Smooth muscle cell (in vitro differentiated cells): ENCODE results near the gene MRI1. TPM values are rescaled to one million over a fixed set of nuclear protein-coding genes. Genes with fewer than 3 reads are reported as not detected.
"Not testable (repeated sequence)": the region's sequence is repeated elsewhere in the genome, so short reads cannot be mapped to it uniquely, and the experiment has no call there.

Experiments
- DNase-seq: peaks from one replicate; lab custom pipeline; 2025; ENCODE audit not compliant: unreplicated experiment; lab: John Stamatoyannopoulos, UW
- H2AFZ ChIP-seq: fragments of 200-600 bp; sonication (generic); 2 replicates; pipeline ENCODE4 v1.6.0; 2016; ENCODE audit warnings: antibody characterized with exemption, low read depth, mild to moderate bottlenecking
- H3F3A ChIP-seq: fragments of 200-600 bp; sonication (generic); 2 replicates; pipeline ENCODE4 v1.6.0; 2017; ENCODE audit warnings: antibody characterized with exemption, low read depth
- H3K27ac ChIP-seq: fragments of 200-600 bp; sonication (generic); 2 replicates; pipeline ENCODE4 v1.5.1; 2016; ENCODE audit warnings: low read depth, mild to moderate bottlenecking
- H3K27me3 ChIP-seq: fragments of 200-600 bp; sonication (generic); 2 replicates; pipeline ENCODE4 v1.6.1; 2016; ENCODE audit warnings: low read depth, mild to moderate bottlenecking
- H3K36me3 ChIP-seq: fragments of 200-600 bp; sonication (generic); 2 replicates; pipeline ENCODE4 v1.5.1; 2016; ENCODE audit warnings: low read depth
- H3K4me1 ChIP-seq: fragments of 200-600 bp; sonication (generic); 2 replicates; pipeline ENCODE4 v1.5.1; 2016; ENCODE audit warnings: low read depth
- H3K4me2 ChIP-seq: fragments of 200-600 bp; sonication (generic); 2 replicates; pipeline ENCODE4 v1.6.0; 2016; ENCODE audit warnings: mild to moderate bottlenecking
- H3K4me3 ChIP-seq: fragments of 200-600 bp; sonication (generic); 2 replicates; pipeline ENCODE4 v1.5.1; 2016; ENCODE audit warnings: mild to moderate bottlenecking
- H3K79me2 ChIP-seq: fragments of 200-600 bp; sonication (generic); 2 replicates; pipeline ENCODE4 v1.6.0; 2016; ENCODE audit warnings: low read depth, mild to moderate bottlenecking
- H3K9ac ChIP-seq: fragments of 200-600 bp; sonication (generic); 2 replicates; pipeline ENCODE4 v1.6.0; 2016; ENCODE audit warnings: low read depth
- H3K9me3 ChIP-seq: fragments of 200-600 bp; sonication (generic); replicated peaks from 2 replicates; pipeline ENCODE4 v1.5.1; 2016; ENCODE audit warnings: low read depth
- H4K20me1 ChIP-seq: fragments of 200-600 bp; sonication (generic); 2 replicates; pipeline ENCODE4 v1.6.0; 2016; ENCODE audit warnings: low read depth
- WGBS: methylation state at CpG from one replicate; pipeline ENCODE4 v1.1.7; 2016; ENCODE audit warnings: low lambda C conversion rate; 5-methylcytosine and 5-hydroxymethylcytosine counted together
- polyA plus RNA-seq: library from polyadenylated mRNA; unstranded; fragments of >200 nt; fragmentation: Nextera tagmentation; extraction: Ambion mirVana; gene quantifications from 2 replicates; pipeline ENCODE4 v1.2.1, GENCODE V29; 2016
- total RNA-seq: library from RNA; depleted of rRNA; stranded (reverse); fragments of >200 nt; gene quantifications from 2 replicates; pipeline ENCODE4 v1.2.3, GENCODE V29; 2014
- TF ChIP-seq, protein P1 (sequence below): fragments of 200-600 bp; sonication (generic); IDR thresholded peaks from 2 replicates; pipeline ENCODE4 v1.5.1; 2017; ENCODE audit warnings: borderline replicate concordance, mild to moderate bottlenecking, antibody characterized with exemption; ENCODE audit not compliant: insufficient read depth, poor library complexity, severe bottlenecking

MRI1 gene
- total and polyA plus RNA-seq, 2 experiments from 2014 or later, result 11.7 to 17.3 TPM

- H2AFZ ChIP-seq, result peak overlapping the region; percentile 26
- H3K79me2 ChIP-seq, result no peaks in the 10 kb centered on the region
- peaks cover 27% of the 10 kb centered on the region for H3F3A ChIP-seq
- no peak overlapping the region for H3K4me3 ChIP-seq
- H3K27ac ChIP-seq, result no peak overlapping the region
- H3K36me3 ChIP-seq, result no peaks in the 10 kb centered on the region
- H3K27me3 ChIP-seq, result no peaks in the 10 kb centered on the region
- peaks cover 9% of the 10 kb centered on the region for H3K4me1 ChIP-seq
- no peaks in the 10 kb centered on the region for H4K20me1 ChIP-seq
- peak; percentile 16 for DNase-seq
- H3K4me2 ChIP-seq, result peak overlapping the region; percentile 46
- no peaks in the 10 kb centered on the region for H3K9me3 ChIP-seq
- WGBS, result 40% methylated on average over 15 of the region's 17 CpGs
- TF ChIP-seq, protein P1, sequence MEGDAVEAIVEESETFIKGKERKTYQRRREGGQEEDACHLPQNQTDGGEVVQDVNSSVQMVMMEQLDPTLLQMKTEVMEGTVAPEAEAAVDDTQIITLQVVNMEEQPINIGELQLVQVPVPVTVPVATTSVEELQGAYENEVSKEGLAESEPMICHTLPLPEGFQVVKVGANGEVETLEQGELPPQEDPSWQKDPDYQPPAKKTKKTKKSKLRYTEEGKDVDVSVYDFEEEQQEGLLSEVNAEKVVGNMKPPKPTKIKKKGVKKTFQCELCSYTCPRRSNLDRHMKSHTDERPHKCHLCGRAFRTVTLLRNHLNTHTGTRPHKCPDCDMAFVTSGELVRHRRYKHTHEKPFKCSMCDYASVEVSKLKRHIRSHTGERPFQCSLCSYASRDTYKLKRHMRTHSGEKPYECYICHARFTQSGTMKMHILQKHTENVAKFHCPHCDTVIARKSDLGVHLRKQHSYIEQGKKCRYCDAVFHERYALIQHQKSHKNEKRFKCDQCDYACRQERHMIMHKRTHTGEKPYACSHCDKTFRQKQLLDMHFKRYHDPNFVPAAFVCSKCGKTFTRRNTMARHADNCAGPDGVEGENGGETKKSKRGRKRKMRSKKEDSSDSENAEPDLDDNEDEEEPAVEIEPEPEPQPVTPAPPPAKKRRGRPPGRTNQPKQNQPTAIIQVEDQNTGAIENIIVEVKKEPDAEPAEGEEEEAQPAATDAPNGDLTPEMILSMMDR, result peak; percentile 62
- no peak overlapping the region for H3K9ac ChIP-seq
Measured at GRCh38 chr19:13784731-13785452, 20.6 kb downstream of the MRI1 start.

- H3K4me2 ChIP-seq, result no peak overlapping the region
- H3K79me2 ChIP-seq, result no peaks in the 10 kb centered on the region
- H3K27ac ChIP-seq, result peak overlapping the region; percentile 82
- 43% methylated on average over 8 of the region's 8 CpGs for WGBS
- TF ChIP-seq, protein P1, result no peak
- H3K9me3 ChIP-seq, result no peaks in the 10 kb centered on the region
- no peaks in the 10 kb centered on the region for H4K20me1 ChIP-seq
- H2AFZ ChIP-seq, result peak overlapping the region; percentile 3
- H3K27me3 ChIP-seq, result no peaks in the 10 kb centered on the region
- H3K36me3 ChIP-seq, result no peaks in the 10 kb centered on the region
- H3K4me1 ChIP-seq, result no peaks in the 10 kb centered on the region
- no peak overlapping the region for H3K4me3 ChIP-seq
- H3K9ac ChIP-seq, result peak overlapping the region; percentile 12
- peaks cover 5% of the 10 kb centered on the region for H3F3A ChIP-seq
- DNase-seq, result no peak
Measured at GRCh38 chr19:13788991-13789390, 24.7 kb downstream of the MRI1 start.

DNA sequence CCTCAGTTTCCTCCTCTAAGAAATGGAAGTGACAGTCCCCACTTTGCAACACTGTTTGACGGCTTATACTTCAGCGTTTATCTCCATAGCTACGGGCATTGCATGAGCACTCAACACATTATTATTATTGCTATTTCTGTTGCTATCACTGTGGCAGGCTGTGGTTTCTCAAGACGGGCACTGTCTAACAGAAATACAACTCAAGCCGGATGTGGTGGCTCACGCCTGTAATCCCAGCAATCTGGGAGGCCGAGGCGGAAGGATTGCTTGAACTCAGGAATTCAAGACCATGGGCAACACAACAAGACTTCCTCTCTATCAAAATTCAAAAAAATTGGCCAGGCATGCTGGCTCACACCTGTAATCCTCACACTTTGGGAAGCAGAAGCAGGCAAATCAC is 26.0 kb downstream of the MRI1 start:
- DNase-seq, result no peak
- TF ChIP-seq, protein P1, result no peak
- no peak overlapping the region for H3K4me3 ChIP-seq

DNA sequence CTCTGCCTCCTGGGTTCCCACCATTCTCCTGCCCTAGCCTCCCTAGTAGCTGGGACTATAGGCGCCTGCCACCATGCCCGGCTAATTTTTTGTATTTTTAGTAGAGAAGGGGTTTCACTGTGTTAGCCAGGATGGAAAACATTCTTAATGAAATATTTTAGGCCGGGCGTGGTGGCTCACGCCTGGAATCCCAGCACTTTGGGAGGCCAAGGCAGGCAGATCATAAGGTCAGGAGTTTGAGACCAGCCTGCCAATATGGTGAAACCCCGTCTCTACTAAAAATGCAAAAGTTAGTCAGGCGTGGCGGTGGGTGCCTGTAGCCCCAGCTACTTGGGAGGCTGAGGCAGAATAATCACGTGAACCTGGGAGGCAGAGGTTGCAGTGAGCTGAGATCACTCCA is 29.0 kb downstream of the MRI1 start:
- not testable (repeated sequence) for H3K27ac ChIP-seq, H3K4me3 ChIP-seq, H3K27me3 ChIP-seq, H3K36me3 ChIP-seq, H4K20me1 ChIP-seq, H3K9ac ChIP-seq, H3F3A ChIP-seq, H2AFZ ChIP-seq, H3K4me2 ChIP-seq, H3K9me3 ChIP-seq, DNase-seq
- WGBS, result 96% methylated on average over 9 of the region's 9 CpGs
- peaks cover 12% of the 10 kb centered on the region for H3K4me1 ChIP-seq
- peaks cover 11% of the 10 kb centered on the region for H3K79me2 ChIP-seq

More for the DNA sequence above, 26.0 kb downstream of the MRI1 start:
- H3K9me3 ChIP-seq, result no peaks in the 10 kb centered on the region
- no peak overlapping the region for H2AFZ ChIP-seq
- no peak overlapping the region for H3K4me2 ChIP-seq
- H3K79me2 ChIP-seq, result no peaks in the 10 kb centered on the region
- no peaks in the 10 kb centered on the region for H3K36me3 ChIP-seq
- no peaks in the 10 kb centered on the region for H4K20me1 ChIP-seq
- peak overlapping the region; percentile 33 for H3K27ac ChIP-seq
- H3F3A ChIP-seq, result peaks cover 5% of the 10 kb centered on the region
- no peaks in the 10 kb centered on the region for H3K27me3 ChIP-seq
- H3K9ac ChIP-seq, result no peak overlapping the region
- WGBS, result 76% methylated on average over 8 of the region's 8 CpGs
- H3K4me1 ChIP-seq, result no peaks in the 10 kb centered on the region
